MCF 10A (cell line): ENCODE data around the gene ARHGEF3. TPM values are rescaled to one million over a fixed set of nuclear protein-coding genes. Genes with fewer than 3 reads are reported as not detected.

Source experiments
- BruUV-seq: library from RNA; stranded (reverse); fragments of 400-500 nt; replicated peaks from 2 replicates; lab custom pipeline; 2021; lab: Mats Ljungman, UMichigan
- CTCF ChIA-PET: fragments of 300-600 bp; sonication (Branson Sonifier 250); formaldehyde crosslinking; extraction: SDS; loops from one replicate; lab custom pipeline; 2021; ENCODE audit warnings: antibody characterized with exemption, inconsistent platforms; lab: Yijun Ruan, JAX
- POLR2A ChIA-PET: fragments of 300-600, 350-650 bp; sonication (Branson Sonifier 250); formaldehyde crosslinking; extraction: SDS; loops from one replicate; lab custom pipeline; 2020; ENCODE audit warnings: antibody characterized with exemption, inconsistent platforms; lab: Yijun Ruan, JAX
- DNase-seq: peaks from one replicate; pipeline ENCODE4 v3.0.0-alpha.2; 2018; ENCODE audit not compliant: unreplicated experiment
- H3K27ac Mint-ChIP-seq: one replicate; pipeline ENCODE4 v1.8.0; 2022; ENCODE audit warnings: mild to moderate bottlenecking, low read depth, mixed read lengths; ENCODE audit not compliant: unreplicated experiment
- H3K27me3 Mint-ChIP-seq: one replicate; pipeline ENCODE4 v1.8.0; 2022; ENCODE audit warnings: mixed read lengths; ENCODE audit not compliant: insufficient read depth, unreplicated experiment
- H3K36me3 Mint-ChIP-seq: one replicate; pipeline ENCODE4 v1.8.0; 2022; ENCODE audit warnings: mild to moderate bottlenecking, moderate library complexity, mixed read lengths; ENCODE audit not compliant: insufficient read depth, unreplicated experiment
- H3K4me1 Mint-ChIP-seq: one replicate; pipeline ENCODE4 v1.8.0; 2022; ENCODE audit warnings: mixed read lengths; ENCODE audit not compliant: insufficient read depth, unreplicated experiment
- H3K4me3 Mint-ChIP-seq: one replicate; pipeline ENCODE4 v1.8.0; 2022; ENCODE audit warnings: mild to moderate bottlenecking, moderate library complexity, mixed read lengths; ENCODE audit not compliant: unreplicated experiment
- H3K9me3 Mint-ChIP-seq: one replicate; pipeline ENCODE4 v1.8.0; 2022; ENCODE audit warnings: mixed read lengths; ENCODE audit not compliant: unreplicated experiment
- CTCF ChIP-seq: fragments of 200-600 bp; IDR thresholded peaks from one replicate; pipeline ENCODE4 v1.8.0; 2022; ENCODE audit warnings: antibody characterized with exemption, mild to moderate bottlenecking; ENCODE audit not compliant: unreplicated experiment
- intact Hi-C: fragments of 100-400 bp; cut with micrococcal nuclease; formaldehyde crosslinking; loops from 2 replicates; pipeline ENCODE4 v1.14.1; 2022
- total RNA-seq: library from RNA; stranded (reverse); gene quantifications from 2 replicates; pipeline ENCODE4 v1.2.3, GENCODE V29; 2022

Gene ARHGEF3
- total RNA-seq, 1 experiment from 2014 or later: 10.6 TPM

- peaks cover 35% of the 10 kb centered on the region for H3K4me1 Mint-ChIP-seq
- peak; percentile 54 for DNase-seq
- H3K4me3 Mint-ChIP-seq: no peak overlapping the region
- no peaks in the 10 kb centered on the region for H3K27me3 Mint-ChIP-seq
- H3K36me3 Mint-ChIP-seq: no peaks in the 10 kb centered on the region
- TF ChIP-seq CTCF: no peak
- BruUV-seq: no TSS peak
- intact Hi-C loops: no loop called here
- CTCF ChIA-PET: interaction anchor here (0.6 to 11.7 kb wide), 4 partner anchors 10 to 194 kb away, joined by 3 to 170 read pairs (median 4); no protein-coding TSS in a partner anchor
- peak overlapping the region; percentile 81 for H3K27ac Mint-ChIP-seq
- H3K9me3 Mint-ChIP-seq: peaks cover 7% of the 10 kb centered on the region
- POLR2A ChIA-PET: no interaction called here
Observed at GRCh38 chr3:56795097-56795828, 6.5 kb downstream of the ARHGEF3 start.

- H3K27ac Mint-ChIP-seq: peak overlapping the region; percentile 39
- intact Hi-C loops: no loop called here
- no peak for TF ChIP-seq CTCF
- no peak for DNase-seq
- H3K9me3 Mint-ChIP-seq: peaks cover 7% of the 10 kb centered on the region
- no peaks in the 10 kb centered on the region for H3K27me3 Mint-ChIP-seq
- no TSS peak for BruUV-seq
- peaks cover 39% of the 10 kb centered on the region for H3K4me1 Mint-ChIP-seq
- POLR2A ChIA-PET: interaction anchor here (1.1 kb wide), 1 partner anchor 8 kb away, joined by 4 read pairs; no protein-coding TSS in a partner anchor
- H3K36me3 Mint-ChIP-seq: no peaks in the 10 kb centered on the region
- H3K4me3 Mint-ChIP-seq: no peak overlapping the region
- CTCF ChIA-PET: interaction anchor here (0.6 to 0.8 kb wide), 3 partner anchors 9 to 526 kb away, joined by 3 to 5 read pairs (median 5); partner anchors contain the start of gene ARHGEF3
Observed at GRCh38 chr3:56792193-56792592, 9.6 kb downstream of the ARHGEF3 start.

GRCh38 chr3:56790016-56790821 lies 11.5 kb downstream of the ARHGEF3 start:
- Mint-ChIP-seq H3K27me3 (no peaks in the 10 kb centered on the region), H3K4me3 (no peak overlapping the region), H3K4me1 (peaks cover 25% of the 10 kb centered on the region), H3K9me3 (peaks cover 7% of the 10 kb centered on the region), H3K27ac (no peak overlapping the region), H3K36me3 (no peaks in the 10 kb centered on the region)
- BruUV-seq: no TSS peak
- no peak for TF ChIP-seq CTCF
- CTCF ChIA-PET: interaction anchor here (0.6 to 3.4 kb wide), 4 partner anchors 10 to 198 kb away, joined by 5 to 34 read pairs (median 10); partner anchors contain the start of gene ARHGEF3
- intact Hi-C loops: no loop called here
- POLR2A ChIA-PET: interaction anchor here (0.7 to 2.0 kb wide), 4 partner anchors 10 to 765 kb away, joined by 3 to 9 read pairs (median 3); no protein-coding TSS in a partner anchor
- DNase-seq: no peak
